K562 (cell line): ENCODE measurements around the gene ZBTB25. TPM values are rescaled to one million over a fixed set of nuclear protein-coding genes. Genes with fewer than 3 reads are reported as not detected.

ENCODE experiments used
- ATAC-seq: fragments of 200-7000 bp; cut with Tn5 transposase; 3 replicates; pipeline ENCODE4 v1.9.1; 2020; ENCODE audit warnings: moderate library complexity
- BruUV-seq: library from RNA; stranded (reverse); fragments of 400-500 nt; replicated peaks from 2 replicates; lab custom pipeline; 2021; lab: Mats Ljungman, UMichigan
- CTCF ChIA-PET: fragments of 300-600 bp; formaldehyde crosslinking; extraction: SDS; loops from one replicate; lab custom pipeline; 2021; ENCODE audit warnings: low intra/inter-chr PET ratio; lab: Yijun Ruan, JAX
- POLR2A ChIA-PET: fragments of 300-600, 350-650 bp; sonication (Branson Sonifier 250); formaldehyde crosslinking; extraction: SDS; loops from one replicate; lab custom pipeline; 2021; ENCODE audit warnings: antibody characterized with exemption, inconsistent platforms; lab: Yijun Ruan, JAX
- DNase-seq, 4 experiments: peaks; one replicate each; pipeline versions ENCODE4 v3.0.0 to v3.0.0-alpha.2; 2011 to 2018; ENCODE audit warnings: low spot score in 3 of 4, mixed read lengths in 3 of 4; ENCODE audit errors: extremely low read depth in 1 of 4
- FAIRE-seq: peaks from 2 replicates; lab custom pipeline; 2011; peaks lifted over from hg19 to GRCh38; lab: Jason Lieb, UNC
- H2AFZ ChIP-seq: 2 replicates; pipeline ENCODE4 v1.6.0; 2011; ENCODE audit warnings: low read depth, low read length, control low read depth, inconsistent platforms
- H3K27ac ChIP-seq: fragments of 200-600 bp; 3 replicates; pipeline ENCODE4 v1.8.0; 2011; ENCODE audit warnings: low read depth, mild to moderate bottlenecking, control low read depth, inconsistent platforms, low read length, moderate library complexity, mixed read lengths; ENCODE audit errors: extremely low read depth
- H3K27me3 ChIP-seq, 2 experiments: fragments of 300-600 bp in 1 of 2; 2 replicates in 1 of 2; 3 replicates in 1 of 2; pipeline versions ENCODE4 v1.6.0 to v1.8.0; 2011; ENCODE audit warnings: inconsistent platforms in 2 of 2, low read length in 2 of 2, mild to moderate bottlenecking in 1 of 2, mixed read lengths in 1 of 2, moderate library complexity in 1 of 2; ENCODE audit not compliant: control insufficient read depth in 2 of 2, insufficient read depth in 2 of 2
- H3K36me3 ChIP-seq: fragments of 300-600 bp; 3 replicates; pipeline ENCODE4 v1.8.0; 2011; ENCODE audit warnings: mild to moderate bottlenecking, low read length, inconsistent platforms; ENCODE audit not compliant: control insufficient read depth, insufficient read depth
- H3K4me1 ChIP-seq, 2 experiments: fragments of 200-600 bp in 1 of 2; replicated peaks in 1 of 2; 2 replicates in 1 of 2; 3 replicates in 1 of 2; pipeline versions ENCODE4 v1.5.1 to v1.8.0; 2011; ENCODE audit warnings: inconsistent platforms in 2 of 2, low read length in 2 of 2, mild to moderate bottlenecking in 1 of 2, mixed read lengths in 1 of 2, moderate library complexity in 1 of 2; ENCODE audit not compliant: control insufficient read depth in 2 of 2, insufficient read depth in 2 of 2
- H3K4me2 ChIP-seq: 2 replicates; pipeline ENCODE4 v1.6.1; 2011; ENCODE audit warnings: low read length, control low read depth, inconsistent platforms, mixed read lengths; ENCODE audit not compliant: insufficient read depth
- H3K4me3 ChIP-seq: fragments of 200-600 bp; sonication (generic), shearing (Covaris generic); 2 replicates; pipeline ENCODE4 v1.5.1; 2016; ENCODE audit warnings: control low read depth, inconsistent platforms
- H3K79me2 ChIP-seq: fragments of 200-600 bp; 3 replicates; pipeline ENCODE4 v1.8.0; 2011; ENCODE audit warnings: low read length, inconsistent platforms; ENCODE audit not compliant: control insufficient read depth, insufficient read depth
- H3K9ac ChIP-seq, 2 experiments: 2 replicates each; pipeline versions ENCODE4 v1.6.0 to v1.6.1; 2011; ENCODE audit warnings: low read depth in 2 of 2, low read length in 2 of 2, control low read depth in 1 of 2, inconsistent platforms in 1 of 2, mild to moderate bottlenecking in 1 of 2, mixed read lengths in 1 of 2; ENCODE audit not compliant: insufficient read depth in 1 of 2
- H3K9me1 ChIP-seq: one replicate; pipeline ENCODE4 v1.6.0; 2011; ENCODE audit warnings: inconsistent platforms, mild to moderate bottlenecking, low read length, moderate library complexity; ENCODE audit not compliant: control insufficient read depth, insufficient read depth
- H3K9me3 ChIP-seq: replicated peaks from 2 replicates; pipeline ENCODE4 v1.5.1; 2011; ENCODE audit warnings: low read depth, low read length, inconsistent platforms; ENCODE audit not compliant: control insufficient read depth, insufficient read depth
- H4K20me1 ChIP-seq: replicated peaks from 2 replicates; pipeline ENCODE4 v1.6.1; 2011; ENCODE audit warnings: low read length, inconsistent platforms, mixed read lengths; ENCODE audit not compliant: control insufficient read depth, insufficient read depth
- C11orf30 ChIP-seq: fragments of 450-650 bp; IDR thresholded peaks from 2 replicates; pipeline ENCODE4 v1.6.1; 2016; ENCODE audit warnings: low read depth, mild to moderate bottlenecking
- CBX1 ChIP-seq: sonication (generic); IDR thresholded peaks from 2 replicates; pipeline ENCODE4 v1.6.1; 2016; ENCODE audit warnings: antibody characterized with exemption, low read depth, mild to moderate bottlenecking
- E2F3 ChIP-seq: fragments of 250-450 bp; sonication (Bioruptor Pico); IDR thresholded peaks from 2 replicates; pipeline ENCODE4 v1.4.0; 2020; ENCODE audit warnings: mild to moderate bottlenecking
- ETV5 ChIP-seq: sonication (generic); formaldehyde crosslinking; IDR thresholded peaks from 2 replicates; pipeline ENCODE4 v1.4.0; 2020; ENCODE audit warnings: low read depth, mild to moderate bottlenecking, missing genetic modification reagents
- HNRNPUL1 ChIP-seq: fragments of 200-400 bp; formaldehyde crosslinking; IDR thresholded peaks from 2 replicates; pipeline ENCODE4 v1.6.1; 2017; ENCODE audit warnings: low read length
- MCM5 ChIP-seq: fragments of 450-650 bp; IDR thresholded peaks from 2 replicates; pipeline ENCODE4 v1.6.1; 2016; ENCODE audit warnings: low read depth
- NCOA2 ChIP-seq, 2 experiments: fragments of 450-650 bp; IDR thresholded peaks; 2 replicates each; pipeline ENCODE4 v1.6.1; 2018; ENCODE audit warnings: mild to moderate bottlenecking in 2 of 2, moderate library complexity in 1 of 2; ENCODE audit not compliant: partially characterized antibody in 2 of 2
- NFE2L1 ChIP-seq: fragments of 450-650 bp; IDR thresholded peaks from 2 replicates; pipeline ENCODE4 v1.6.1; 2016; ENCODE audit warnings: missing genetic modification characterization, low read depth, mild to moderate bottlenecking, missing compliant biosample characterization, moderate library complexity, borderline replicate concordance
- SAFB2 ChIP-seq: fragments of 200-400 bp; formaldehyde crosslinking; IDR thresholded peaks from 2 replicates; pipeline ENCODE4 v1.6.1; 2018; ENCODE audit warnings: borderline replicate concordance, low read length, low read depth, moderate library complexity; ENCODE audit not compliant: severe bottlenecking
- SNRNP70 ChIP-seq: fragments of 200-400 bp; formaldehyde crosslinking; optimal IDR thresholded peaks from 2 replicates; pipeline ENCODE3; 2017; ENCODE audit warnings: low read depth, low read length
- SP2 ChIP-seq: IDR thresholded peaks from 2 replicates; pipeline ENCODE4 v1.6.1; 2011; ENCODE audit warnings: mild to moderate bottlenecking, low read depth, low read length, moderate library complexity; ENCODE audit not compliant: poor library complexity, severe bottlenecking; ENCODE audit errors: extremely low read depth
- TCF7L2 ChIP-seq: fragments of 150-350 bp; IDR thresholded peaks from 2 replicates; pipeline ENCODE4 v1.6.1; 2016; ENCODE audit warnings: low read depth, mild to moderate bottlenecking, low read length, moderate library complexity
- ZNF57 ChIP-seq: fragments of 450-650 bp; formaldehyde crosslinking; IDR thresholded peaks from 2 replicates; pipeline ENCODE4 v1.4.0; 2020; ENCODE audit warnings: mild to moderate bottlenecking, moderate library complexity
- ZNF77 ChIP-seq: fragments of 250-450 bp; sonication (Bioruptor Pico); IDR thresholded peaks from 2 replicates; pipeline ENCODE4 v1.5.0; 2020
- WGBS: fragments of 100-300 bp; shearing (Covaris generic); methylation state at CpG from one replicate; pipeline ENCODE4 v1.1.6; 2016; ENCODE audit warnings: low coverage, mixed read lengths; ENCODE audit not compliant: insufficient coverage; ENCODE audit errors: missing lambda C conversion rate; 5-methylcytosine and 5-hydroxymethylcytosine counted together
- in situ Hi-C: fragments of 300-500 bp; cut with MboI; formaldehyde crosslinking; loops from 4 replicates; pipeline ENCODE4 v1.15.0; 2018; ENCODE audit warnings: inconsistent platforms, mixed read lengths
- intact Hi-C: fragments of 100-400 bp; cut with micrococcal nuclease; formaldehyde crosslinking; loops from 2 replicates; pipeline ENCODE4 v1.14.2; 2022
- polyA plus RNA-seq, 8 experiments: library from polyadenylated mRNA; depleted of rRNA in 4 of 8; stranded (reverse) in 5 of 8; unstranded in 3 of 8; fragments of >200 nt; fragmentation: Nextera tagmentation in 2 of 8; fragmentation: Illumina TruSeq in 1 of 8; extraction: Ambion mirVana in 2 of 8; extraction: Trizol in 1 of 8; gene quantifications; 2 replicates each; pipeline versions ENCODE4 v1.2.1 to v1.2.3, GENCODE V29; 2011 to 2014; ENCODE audit warnings: inconsistent platforms in 1 of 8, missing spikeins in 1 of 8
- total RNA-seq, 7 experiments: library from RNA; depleted of rRNA in 6 of 7; stranded (reverse); fragments of >200 nt in 6 of 7; fragmentation: Illumina TruSeq in 2 of 7; extraction: Trizol in 2 of 7; gene quantifications; 2 replicates each; pipeline versions ENCODE4 v1.2.1 to v1.2.3, GENCODE V29; 2011 to 2021; ENCODE audit warnings: low replicate concordance in 1 of 7
- TF ChIP-seq, protein P1 (sequence below): fragments of 250-450 bp; sonication (Bioruptor Pico); IDR thresholded peaks from 2 replicates; pipeline ENCODE4 v1.9.0; 2021; ENCODE audit warnings: mild to moderate bottlenecking
- TF ChIP-seq, protein P2 (sequence below): fragments of 250-450 bp; sonication (Bioruptor Pico); IDR thresholded peaks from 2 replicates; pipeline ENCODE4 v1.5.0; 2021
- TF ChIP-seq, protein P3 (sequence below): sonication (generic); formaldehyde crosslinking; IDR thresholded peaks from 2 replicates; pipeline ENCODE4 v1.8.1; 2023; ENCODE audit warnings: mild to moderate bottlenecking, missing genetic modification reagents
- TF ChIP-seq, protein P4 (sequence below): fragments of 250-450 bp; sonication (Bioruptor Pico); IDR thresholded peaks from 2 replicates; pipeline ENCODE4 v1.5.0; 2021
- TF ChIP-seq, protein P5 (sequence below): fragments of 450-650 bp; formaldehyde crosslinking; IDR thresholded peaks from 2 replicates; pipeline ENCODE4 v1.4.0; 2022; ENCODE audit warnings: missing genetic modification characterization

Gene ZBTB25
- total and polyA plus RNA-seq, 9 of the 15 experiments (the other 6 are each of a cell fraction or from before 2014, with no cell fraction given) = 0.61 to 3.9 (median 2.3) TPM

DNA sequence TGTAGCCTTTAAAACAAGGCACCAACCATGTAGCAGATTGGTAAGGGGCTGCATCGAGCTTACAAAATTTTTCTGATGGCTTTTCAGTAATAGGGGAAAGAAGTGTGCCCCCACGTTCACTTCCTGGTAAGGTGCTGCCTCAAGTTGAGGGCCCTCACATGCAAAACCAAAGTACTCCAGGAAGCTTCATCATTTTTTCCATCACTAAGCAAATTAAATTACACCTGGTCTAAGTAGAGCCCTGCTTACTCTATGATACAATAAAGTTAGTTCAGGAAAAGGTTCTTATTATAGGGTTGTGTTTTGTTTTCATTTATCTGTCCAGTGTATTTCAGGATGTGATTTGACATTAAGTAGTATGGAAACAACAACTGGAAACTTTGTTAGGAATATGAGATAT lies 53.4 kb downstream of the ZBTB25 start:
- Histone ChIP-seq H3K4me1 (no peaks in the 10 kb centered on the region), H3K27ac (no peak overlapping the region), H3K9ac (no peak overlapping the region), H4K20me1 (no peaks in the 10 kb centered on the region), H3K9me3 (no peaks in the 10 kb centered on the region), H3K4me2 (no peak overlapping the region), H3K79me2 (no peaks in the 10 kb centered on the region), H3K27me3 (no peaks in the 10 kb centered on the region), H3K9me1 (no peaks in the 10 kb centered on the region), H2AFZ (no peak overlapping the region), H3K4me3 (no peak overlapping the region), H3K36me3 (peaks cover 71% of the 10 kb centered on the region)
- intact Hi-C loops = no loop called here
- no TSS peak for BruUV-seq
- FAIRE-seq (no peak), ATAC-seq (no peak), DNase-seq (no peak)
- 85% methylated on average over 2 of the region's 2 CpGs for WGBS
- in situ Hi-C loops = no loop called here
- ChIA-PET POLR2A (interaction anchor here (0.7 to 1.1 kb wide), 2 partner anchors 9 to 12 kb away, joined by 3 read pairs; no protein-coding TSS in a partner anchor), CTCF (no interaction called here)
- TF ChIP-seq, protein P1, sequence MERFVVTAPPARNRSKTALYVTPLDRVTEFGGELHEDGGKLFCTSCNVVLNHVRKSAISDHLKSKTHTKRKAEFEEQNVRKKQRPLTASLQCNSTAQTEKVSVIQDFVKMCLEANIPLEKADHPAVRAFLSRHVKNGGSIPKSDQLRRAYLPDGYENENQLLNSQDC (CRISPR knock-in tag) = no peak
- TF ChIP-seq, protein P2, sequence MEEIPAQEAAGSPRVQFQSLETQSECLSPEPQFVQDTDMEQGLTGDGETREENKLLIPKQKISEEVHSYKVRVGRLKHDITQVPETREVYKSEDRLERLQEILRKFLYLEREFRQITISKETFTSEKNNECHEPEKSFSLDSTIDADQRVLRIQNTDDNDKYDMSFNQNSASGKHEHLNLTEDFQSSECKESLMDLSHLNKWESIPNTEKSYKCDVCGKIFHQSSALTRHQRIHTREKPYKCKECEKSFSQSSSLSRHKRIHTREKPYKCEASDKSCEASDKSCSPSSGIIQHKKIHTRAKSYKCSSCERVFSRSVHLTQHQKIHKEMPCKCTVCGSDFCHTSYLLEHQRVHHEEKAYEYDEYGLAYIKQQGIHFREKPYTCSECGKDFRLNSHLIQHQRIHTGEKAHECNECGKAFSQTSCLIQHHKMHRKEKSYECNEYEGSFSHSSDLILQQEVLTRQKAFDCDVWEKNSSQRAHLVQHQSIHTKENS (CRISPR knock-in tag) = no peak
- TF ChIP-seq HNRNPUL1 (no peak), MCM5 (no peak), NCOA2 (IDR thresholded peaks at IDR 0.05; ENCODE audit: partially characterized antibody in 2 of 2) (no peak), ETV5 (CRISPR knock-in tag) (no peak), E2F3 (CRISPR knock-in tag) (no peak), SNRNP70 (no peak), ZNF57 (no peak), CBX1 (no peak), TCF7L2 (no peak), SAFB2 (no peak), NFE2L1 (tag) (no peak), ZNF77 (CRISPR knock-in tag) (no peak), SP2 (no peak), C11orf30 (no peak)
- TF ChIP-seq, protein P3, sequence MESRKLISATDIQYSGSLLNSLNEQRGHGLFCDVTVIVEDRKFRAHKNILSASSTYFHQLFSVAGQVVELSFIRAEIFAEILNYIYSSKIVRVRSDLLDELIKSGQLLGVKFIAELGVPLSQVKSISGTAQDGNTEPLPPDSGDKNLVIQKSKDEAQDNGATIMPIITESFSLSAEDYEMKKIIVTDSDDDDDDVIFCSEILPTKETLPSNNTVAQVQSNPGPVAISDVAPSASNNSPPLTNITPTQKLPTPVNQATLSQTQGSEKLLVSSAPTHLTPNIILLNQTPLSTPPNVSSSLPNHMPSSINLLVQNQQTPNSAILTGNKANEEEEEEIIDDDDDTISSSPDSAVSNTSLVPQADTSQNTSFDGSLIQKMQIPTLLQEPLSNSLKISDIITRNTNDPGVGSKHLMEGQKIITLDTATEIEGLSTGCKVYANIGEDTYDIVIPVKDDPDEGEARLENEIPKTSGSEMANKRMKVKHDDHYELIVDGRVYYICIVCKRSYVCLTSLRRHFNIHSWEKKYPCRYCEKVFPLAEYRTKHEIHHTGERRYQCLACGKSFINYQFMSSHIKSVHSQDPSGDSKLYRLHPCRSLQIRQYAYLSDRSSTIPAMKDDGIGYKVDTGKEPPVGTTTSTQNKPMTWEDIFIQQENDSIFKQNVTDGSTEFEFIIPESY (CRISPR knock-in tag) = no peak
- TF ChIP-seq, protein P4, sequence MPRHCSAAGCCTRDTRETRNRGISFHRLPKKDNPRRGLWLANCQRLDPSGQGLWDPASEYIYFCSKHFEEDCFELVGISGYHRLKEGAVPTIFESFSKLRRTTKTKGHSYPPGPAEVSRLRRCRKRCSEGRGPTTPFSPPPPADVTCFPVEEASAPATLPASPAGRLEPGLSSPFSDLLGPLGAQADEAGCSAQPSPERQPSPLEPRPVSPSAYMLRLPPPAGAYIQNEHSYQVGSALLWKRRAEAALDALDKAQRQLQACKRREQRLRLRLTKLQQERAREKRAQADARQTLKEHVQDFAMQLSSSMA (CRISPR knock-in tag) = no peak
- TF ChIP-seq, protein P5, sequence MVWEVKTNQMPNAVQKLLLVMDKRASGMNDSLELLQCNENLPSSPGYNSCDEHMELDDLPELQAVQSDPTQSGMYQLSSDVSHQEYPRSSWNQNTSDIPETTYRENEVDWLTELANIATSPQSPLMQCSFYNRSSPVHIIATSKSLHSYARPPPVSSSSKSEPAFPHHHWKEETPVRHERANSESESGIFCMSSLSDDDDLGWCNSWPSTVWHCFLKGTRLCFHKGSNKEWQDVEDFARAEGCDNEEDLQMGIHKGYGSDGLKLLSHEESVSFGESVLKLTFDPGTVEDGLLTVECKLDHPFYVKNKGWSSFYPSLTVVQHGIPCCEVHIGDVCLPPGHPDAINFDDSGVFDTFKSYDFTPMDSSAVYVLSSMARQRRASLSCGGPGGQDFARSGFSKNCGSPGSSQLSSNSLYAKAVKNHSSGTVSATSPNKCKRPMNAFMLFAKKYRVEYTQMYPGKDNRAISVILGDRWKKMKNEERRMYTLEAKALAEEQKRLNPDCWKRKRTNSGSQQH (CRISPR knock-in tag) = no peak
